Measurements from ENCODE around the gene TARS3.

The TARS3 gene

DNA sequence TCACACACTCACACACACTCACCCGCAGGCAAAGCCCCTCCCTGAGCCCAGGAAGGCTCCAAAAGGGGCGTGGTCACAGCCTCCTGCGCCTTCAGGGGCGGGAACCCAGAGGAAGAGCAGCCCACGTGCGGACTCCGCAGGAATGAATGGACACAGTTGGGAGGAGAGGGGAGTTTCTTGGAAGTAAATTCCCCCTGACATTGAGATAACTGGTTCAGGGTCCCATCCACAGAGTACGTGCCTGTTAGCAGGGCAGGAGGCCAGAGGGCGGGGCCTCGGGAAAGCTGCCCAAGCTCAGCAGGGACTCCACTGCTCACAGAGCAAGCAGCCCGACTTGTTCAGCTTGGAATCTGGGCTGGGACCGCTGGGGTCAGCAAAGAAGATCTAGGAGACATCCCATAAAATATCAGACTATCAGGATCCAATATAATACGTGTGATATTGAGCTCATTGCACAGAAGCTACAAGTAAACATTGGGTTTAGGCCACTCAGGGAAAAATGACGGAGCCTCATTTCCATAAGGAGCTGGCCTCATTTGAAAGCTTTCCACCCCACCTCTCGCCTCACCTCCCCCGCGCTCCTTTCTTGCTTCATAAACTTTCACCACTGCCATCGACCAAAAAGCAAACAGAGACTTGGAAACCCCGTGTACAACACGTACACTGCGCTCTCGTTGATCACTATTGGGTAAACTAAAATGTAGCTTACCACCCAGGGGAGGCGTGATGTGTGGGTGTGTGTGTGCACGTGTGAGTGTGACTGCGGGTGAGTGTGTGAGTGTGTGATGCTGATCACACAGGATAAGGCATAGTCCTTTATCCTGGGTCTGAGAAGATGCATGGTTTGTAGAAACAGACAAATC is 108.1 kb downstream of the TARS3 start:
- no peak for TF ChIP-seq ZNF274 (IDR thresholded peaks at IDR 0.05; ENCODE audit: low read depth, low read length)
- no peak overlapping the region for H3K4me3 ChIP-seq (ENCODE audit: low read length)

DNA sequence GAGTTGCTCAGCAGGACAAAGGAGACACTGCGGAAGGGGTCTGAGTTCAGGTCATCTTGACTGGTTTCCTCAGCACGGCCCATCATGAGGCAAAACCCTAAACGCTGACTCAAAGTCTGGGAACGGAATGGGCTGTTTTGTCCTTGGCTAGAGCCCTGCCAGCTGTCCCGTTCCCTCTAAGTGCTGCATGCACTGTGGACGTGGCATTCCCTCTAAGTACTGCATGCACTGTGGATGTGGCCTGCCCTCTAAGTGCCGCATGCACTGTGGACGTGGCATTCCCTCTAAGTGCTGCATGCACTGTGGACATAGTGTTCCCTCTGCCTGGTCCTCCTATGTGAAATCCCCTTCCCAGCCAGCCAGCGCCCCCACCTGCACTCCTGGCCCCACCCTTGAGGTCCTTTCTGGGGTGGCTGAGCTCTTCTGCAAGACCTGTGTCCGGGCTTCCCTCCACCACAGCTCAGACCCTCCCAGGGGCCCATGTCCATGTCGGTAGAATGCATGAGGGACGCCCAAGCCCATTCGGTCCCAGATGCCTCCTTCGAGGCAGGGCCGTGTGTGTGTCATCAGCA is 108.8 kb downstream of the TARS3 start:
- H3K4me3 ChIP-seq (ENCODE audit: low read length) = no peak overlapping the region
- TF ChIP-seq ZNF274 (IDR thresholded peaks at IDR 0.05; ENCODE audit: low read depth, low read length) = no peak

DNA sequence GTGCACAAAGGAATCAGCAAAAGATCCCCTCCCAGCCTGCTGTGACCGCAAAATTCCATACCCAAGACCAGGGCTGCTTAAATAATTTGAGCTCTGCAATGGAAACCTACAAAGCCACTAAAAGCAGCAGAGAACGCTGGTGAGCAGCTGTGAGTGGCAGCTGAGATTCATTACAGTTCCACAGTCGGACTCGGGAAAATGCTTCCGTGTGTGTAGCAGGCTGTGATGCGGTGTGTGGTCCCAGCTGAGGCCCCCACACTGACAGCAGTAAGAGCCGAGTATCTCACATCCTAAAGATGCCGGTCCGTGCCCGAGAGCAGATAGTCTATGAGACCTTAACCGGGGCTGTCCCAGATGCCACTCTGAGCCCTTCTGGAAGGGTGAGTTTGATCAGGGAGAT is 109.5 kb downstream of the TARS3 start:
- TF ChIP-seq ZNF274 (IDR thresholded peaks at IDR 0.05; ENCODE audit: low read depth, low read length) = no peak
- no peak overlapping the region for H3K4me3 ChIP-seq (ENCODE audit: low read length)

DNA sequence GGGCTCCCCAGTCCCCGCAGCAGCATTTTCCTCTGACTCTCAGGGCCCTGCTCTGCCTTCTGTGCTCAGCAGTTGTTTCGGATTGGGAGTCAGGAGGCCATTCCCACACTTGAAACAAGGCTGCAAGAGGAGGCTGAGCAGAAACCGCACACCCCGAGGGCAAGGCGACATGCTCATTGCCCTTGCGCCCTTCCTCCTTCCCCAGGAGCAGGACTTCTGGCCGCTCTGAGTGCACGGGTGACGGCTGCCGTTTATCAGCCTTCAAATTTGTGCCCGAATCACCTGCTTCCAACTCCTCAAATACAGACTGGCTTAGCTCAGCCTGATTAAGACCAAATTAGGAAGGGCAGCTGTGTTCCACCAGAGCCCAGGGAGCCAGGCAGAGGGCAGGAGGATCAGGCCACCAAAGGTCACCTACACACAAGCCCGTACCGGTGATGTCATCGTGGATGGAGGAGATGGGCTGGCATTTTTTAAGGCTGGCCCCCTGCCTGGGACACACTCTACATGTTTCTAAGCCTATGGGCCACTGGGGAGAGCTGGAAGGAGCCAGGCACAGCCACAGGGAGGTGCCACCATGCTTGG is 110.2 kb downstream of the TARS3 start:
- H3K4me3 ChIP-seq (ENCODE audit: low read length) = no peak overlapping the region
- TF ChIP-seq ZNF274 (IDR thresholded peaks at IDR 0.05; ENCODE audit: low read depth, low read length) = no peak

DNA sequence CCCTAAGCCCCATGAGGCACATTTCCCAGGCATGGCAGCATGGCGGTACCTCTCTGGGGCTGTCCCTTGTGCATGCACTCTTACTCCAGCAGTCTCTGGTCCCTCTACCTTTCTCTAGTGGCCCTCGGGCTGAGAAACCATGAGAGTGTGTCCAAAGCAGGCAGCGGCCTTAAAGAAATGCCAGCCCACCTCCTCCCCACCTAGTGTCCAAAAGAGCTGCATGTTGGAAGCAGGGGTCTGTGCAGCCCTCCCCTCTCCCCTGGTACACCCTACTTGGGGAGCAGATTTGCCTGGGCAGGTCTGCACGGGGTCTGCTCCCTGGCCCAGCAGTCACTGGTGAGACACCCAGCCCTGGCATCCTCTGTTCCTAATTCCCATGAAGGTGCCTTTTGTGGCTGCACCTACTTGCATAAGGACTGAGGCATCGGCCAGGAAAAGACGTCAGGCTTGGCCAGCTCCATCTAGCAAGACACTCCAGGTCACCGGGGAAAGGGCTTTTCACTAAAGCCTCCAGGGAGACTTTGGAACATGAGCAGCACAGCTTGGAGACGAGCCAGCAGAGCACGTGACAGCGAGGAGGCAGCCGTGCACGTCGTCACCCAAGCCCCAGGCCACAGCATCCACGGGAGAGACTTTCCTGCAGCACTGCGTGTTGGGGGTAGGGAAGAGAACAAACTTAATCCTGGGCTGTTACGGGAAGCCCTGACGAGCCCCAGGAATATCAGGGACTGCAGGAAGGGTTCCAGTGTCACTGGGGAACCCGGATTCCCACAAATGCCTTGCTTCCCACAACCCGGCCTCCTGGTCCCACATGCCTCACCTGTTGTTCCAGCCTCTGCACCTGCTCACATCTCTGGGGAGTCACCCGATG is 110.9 kb downstream of the TARS3 start:
- TF ChIP-seq ZNF274 (IDR thresholded peaks at IDR 0.05; ENCODE audit: low read depth, low read length) = no peak
- H3K4me3 ChIP-seq (ENCODE audit: low read length) = no peak overlapping the region

DNA sequence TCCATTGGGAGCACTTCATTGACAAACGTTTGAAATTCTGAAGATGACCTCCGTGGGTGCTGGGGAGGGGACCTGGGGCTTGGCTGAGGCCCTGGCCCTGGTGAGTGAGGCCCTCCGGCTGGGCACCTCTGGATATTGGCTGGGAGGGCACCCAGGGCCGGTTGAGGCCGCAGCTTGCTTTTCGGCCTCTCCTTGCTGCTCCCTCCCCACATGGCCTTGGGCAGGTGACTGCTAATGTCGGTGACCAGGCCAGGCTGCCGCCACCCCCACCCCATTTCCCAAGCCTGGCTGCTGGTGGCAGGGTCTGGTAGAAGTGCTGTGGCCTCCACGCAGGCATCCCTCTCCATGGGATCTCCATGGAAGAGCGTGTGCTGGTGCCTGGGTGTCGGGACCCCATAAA is 111.6 kb downstream of the TARS3 start:
- no peak overlapping the region for H3K4me3 ChIP-seq (ENCODE audit: low read length)
- TF ChIP-seq ZNF274 (IDR thresholded peaks at IDR 0.05; ENCODE audit: low read depth, low read length) = no peak

DNA sequence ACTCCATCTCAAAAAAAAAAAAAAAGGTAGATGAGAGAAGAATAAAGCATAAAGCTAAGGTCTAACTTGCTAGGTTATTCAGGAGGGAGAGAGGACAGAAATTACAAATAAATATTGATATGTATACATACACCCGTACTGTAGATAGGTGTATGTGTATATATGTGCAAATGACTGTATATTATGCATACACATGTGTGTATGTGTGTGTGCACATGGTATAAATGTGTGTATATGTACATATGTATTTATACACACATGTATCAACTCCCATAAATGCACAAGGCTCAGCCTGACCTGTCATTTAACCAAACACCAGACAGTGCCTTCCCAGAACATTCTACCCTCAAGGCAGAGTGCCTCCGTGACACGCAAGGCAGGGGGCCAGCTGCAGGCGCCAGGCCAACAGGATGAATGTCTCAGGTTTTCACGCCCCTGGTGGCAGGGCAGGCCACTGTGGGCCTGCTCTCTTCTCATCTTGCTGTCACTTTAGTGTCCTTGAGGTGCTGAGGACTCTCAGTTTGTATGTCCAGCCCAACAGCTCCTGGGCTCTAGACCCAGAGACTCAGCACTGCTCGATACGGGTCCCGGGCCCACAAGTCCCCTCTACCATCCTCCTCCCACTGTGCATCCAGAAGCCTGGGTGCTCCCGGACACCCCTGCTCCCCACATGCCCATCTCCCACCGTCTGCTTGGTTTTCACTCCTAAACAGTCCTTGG is 112.5 kb downstream of the TARS3 start:
- H3K4me3 ChIP-seq (ENCODE audit: low read length) = no peak overlapping the region
- TF ChIP-seq ZNF274 (IDR thresholded peaks at IDR 0.05; ENCODE audit: low read depth, low read length) = no peak

DNA sequence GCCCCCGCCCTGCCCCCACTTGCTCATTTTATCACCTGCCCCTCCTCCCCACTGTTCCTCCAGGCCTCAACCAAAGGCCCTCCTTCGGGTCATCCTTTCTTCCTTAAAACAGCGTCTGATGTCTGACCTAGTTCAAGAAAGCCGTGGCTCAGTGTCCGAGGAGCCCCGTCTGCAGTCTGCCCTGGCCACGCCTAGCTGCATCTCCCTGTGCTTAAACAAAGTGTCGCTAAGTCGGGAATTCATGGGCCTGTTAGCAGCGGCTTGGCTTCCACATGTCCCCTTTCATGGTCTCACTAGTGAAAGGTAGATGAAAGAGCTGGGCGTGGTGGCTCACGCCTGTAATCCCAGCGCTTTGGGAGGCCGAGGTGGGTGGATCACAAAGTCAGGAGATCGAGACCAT is 113.3 kb downstream of the TARS3 start:
- TF ChIP-seq ZNF274 (IDR thresholded peaks at IDR 0.05; ENCODE audit: low read depth, low read length) = no peak
- H3K4me3 ChIP-seq (ENCODE audit: low read length) = no peak overlapping the region

DNA sequence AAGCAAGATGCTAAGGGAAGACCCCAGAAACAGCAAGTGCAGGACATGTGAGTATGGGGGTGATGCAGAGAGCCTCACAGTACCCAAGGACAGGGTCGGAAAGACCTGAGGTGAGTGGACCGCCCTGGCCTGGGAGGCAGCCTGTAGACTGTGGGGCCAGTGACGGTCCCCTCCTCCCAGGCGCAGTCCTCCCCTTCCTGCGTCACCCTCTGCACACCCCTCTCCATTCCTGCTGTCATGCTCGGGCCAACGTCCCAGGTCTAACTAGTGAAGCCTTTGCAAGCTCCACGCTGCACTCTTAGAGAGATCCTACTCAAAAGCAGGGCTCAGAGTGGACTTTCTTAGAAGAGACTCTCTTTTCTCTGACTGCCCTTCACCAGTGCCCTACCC is 113.7 kb downstream of the TARS3 start:
- no peak overlapping the region for H3K4me3 ChIP-seq (ENCODE audit: low read length)
- TF ChIP-seq ZNF274 (IDR thresholded peaks at IDR 0.05; ENCODE audit: low read depth, low read length) = no peak

DNA sequence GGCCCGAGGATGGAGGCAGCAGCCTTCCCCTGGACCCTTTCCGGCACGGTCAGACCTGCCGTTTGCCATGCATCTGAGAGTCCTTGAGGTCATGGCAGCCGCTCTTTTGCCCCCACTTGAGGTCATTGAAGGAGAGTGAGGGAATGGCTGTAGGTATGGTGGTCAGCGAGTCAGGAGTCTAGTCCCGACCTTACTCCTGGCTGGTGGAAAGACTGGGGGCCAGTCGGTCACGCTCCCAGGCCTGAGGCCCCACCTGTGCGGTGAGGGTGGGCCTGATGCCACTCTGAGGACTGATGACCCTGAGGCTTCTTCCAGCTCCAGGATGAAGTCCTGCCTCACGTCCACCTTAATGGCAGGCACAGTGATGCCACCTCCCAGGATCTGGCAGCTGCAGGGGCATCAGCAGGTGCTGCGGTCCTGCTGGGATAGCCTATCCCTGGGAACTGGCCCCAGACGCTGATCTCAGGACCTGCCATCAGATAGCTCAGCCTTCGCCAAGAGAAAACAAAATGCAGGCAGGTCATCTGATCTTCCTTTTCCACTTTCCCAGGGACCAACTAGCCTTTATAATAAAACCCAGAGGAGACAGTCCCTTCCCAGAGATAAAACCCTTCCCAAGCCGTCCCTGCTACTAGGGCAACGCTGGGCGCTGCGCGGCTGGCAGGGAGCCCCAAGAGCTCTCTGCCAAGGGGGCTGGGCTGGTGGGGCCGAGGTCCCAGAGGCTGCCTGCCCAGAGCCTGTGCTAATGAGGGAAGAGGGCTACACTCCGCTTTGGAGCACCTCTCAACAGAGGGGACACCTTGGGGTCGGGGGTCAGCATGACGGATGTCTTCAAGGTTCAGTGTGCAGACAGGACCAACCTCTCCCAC is 114.3 kb downstream of the TARS3 start:
- TF ChIP-seq ZNF274 (IDR thresholded peaks at IDR 0.05; ENCODE audit: low read depth, low read length) = no peak

DNA sequence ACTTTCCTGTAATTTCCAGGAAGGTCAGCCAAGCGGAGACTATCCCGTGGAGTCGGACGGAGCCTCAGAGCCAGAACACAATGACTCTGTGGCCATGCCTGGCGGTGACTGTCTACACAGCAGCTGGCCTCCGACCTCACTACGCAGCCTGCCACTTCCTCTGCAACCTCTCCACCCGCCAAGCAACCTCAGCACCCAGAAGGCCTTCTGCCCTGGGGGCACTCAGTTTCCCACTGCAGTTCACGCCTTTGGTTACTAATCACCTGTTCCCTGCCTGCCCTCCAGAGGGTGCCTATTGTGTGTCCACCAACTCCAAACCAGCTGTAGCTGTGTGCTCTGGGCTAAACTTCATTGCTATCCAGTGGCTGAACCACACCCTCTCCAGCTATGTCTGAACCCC is 116.1 kb downstream of the TARS3 start:
- no peak overlapping the region for H3K4me3 ChIP-seq (ENCODE audit: low read length)
- TF ChIP-seq ZNF274 (IDR thresholded peaks at IDR 0.05; ENCODE audit: low read depth, low read length) = no peak

More for the DNA sequence above, 114.3 kb downstream of the TARS3 start:
- no peak overlapping the region for H3K4me3 ChIP-seq (ENCODE audit: low read length)

DNA sequence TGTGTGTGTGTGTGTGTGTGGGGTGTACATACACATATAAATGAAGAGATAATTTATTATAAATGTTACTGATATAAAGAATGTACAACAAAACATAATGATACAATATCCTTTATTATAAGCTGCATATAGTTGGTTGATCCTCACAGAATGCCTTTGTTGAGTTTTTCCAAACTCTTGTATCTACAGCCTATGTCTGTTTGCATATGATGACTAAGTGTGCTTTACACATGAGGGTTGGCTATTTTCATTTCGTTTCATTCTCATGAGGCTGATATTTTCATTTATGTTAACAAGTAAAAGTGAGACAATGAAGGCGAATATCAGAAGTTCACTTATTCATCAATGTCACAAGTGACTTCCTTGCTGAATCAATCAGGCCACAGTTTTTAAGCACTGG is 117.2 kb downstream of the TARS3 start:
- no peak for TF ChIP-seq ZNF274 (IDR thresholded peaks at IDR 0.05; ENCODE audit: low read depth, low read length)

More for the DNA sequence above, 117.2 kb downstream of the TARS3 start:
- H3K4me3 ChIP-seq (ENCODE audit: low read length) = no peak overlapping the region
